ENCODE measurements around the gene IRGQ. TPM values are rescaled to one million over a fixed set of nuclear protein-coding genes. Genes with fewer than 3 reads are reported as not detected.

Gene IRGQ
- total and polyA plus RNA-seq, 2 experiments from 2014 or later = 8.4 to 49.6 TPM

DNA sequence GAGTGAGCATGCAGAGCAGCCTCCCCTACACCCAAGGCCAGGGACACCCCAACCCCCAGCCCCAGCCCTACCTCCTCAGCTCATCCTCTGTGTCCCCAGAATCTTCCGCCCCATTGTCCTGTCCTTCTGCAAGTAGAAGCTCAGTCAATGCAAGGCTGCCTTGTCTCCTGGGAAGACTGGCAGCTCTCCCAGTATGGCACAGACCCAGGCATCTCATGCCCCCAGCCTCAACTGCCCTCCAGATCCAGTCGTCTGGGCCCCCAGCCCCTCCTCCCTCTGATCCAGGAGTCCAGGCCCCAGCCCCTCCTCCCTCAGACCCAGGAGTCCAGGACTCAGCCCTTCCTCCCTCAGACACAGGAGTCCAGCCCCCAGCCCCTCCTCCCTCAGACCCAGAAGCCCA is 50.0 kb downstream of the IRGQ start:
- H3K4me3 Mint-ChIP-seq = no peak overlapping the region
- no peak overlapping the region; the same call in 1 of the 2 replicates for H3K27ac Mint-ChIP-seq
- H3K36me3 Mint-ChIP-seq (ENCODE audit: low read depth) = peaks cover 68% of the 10 kb centered on the region

More for the DNA sequence above, 50.0 kb downstream of the IRGQ start:
- no peaks in the 10 kb centered on the region for H3F3A ChIP-seq (replicated peaks; ENCODE audit: low read depth)
- H3K4me3 ChIP-seq = no peak overlapping the region
- no peak for TF ChIP-seq ZNF114 (CRISPR knock-in tag; IDR thresholded peaks at IDR 0.05)
- TF ChIP-seq, protein P1, sequence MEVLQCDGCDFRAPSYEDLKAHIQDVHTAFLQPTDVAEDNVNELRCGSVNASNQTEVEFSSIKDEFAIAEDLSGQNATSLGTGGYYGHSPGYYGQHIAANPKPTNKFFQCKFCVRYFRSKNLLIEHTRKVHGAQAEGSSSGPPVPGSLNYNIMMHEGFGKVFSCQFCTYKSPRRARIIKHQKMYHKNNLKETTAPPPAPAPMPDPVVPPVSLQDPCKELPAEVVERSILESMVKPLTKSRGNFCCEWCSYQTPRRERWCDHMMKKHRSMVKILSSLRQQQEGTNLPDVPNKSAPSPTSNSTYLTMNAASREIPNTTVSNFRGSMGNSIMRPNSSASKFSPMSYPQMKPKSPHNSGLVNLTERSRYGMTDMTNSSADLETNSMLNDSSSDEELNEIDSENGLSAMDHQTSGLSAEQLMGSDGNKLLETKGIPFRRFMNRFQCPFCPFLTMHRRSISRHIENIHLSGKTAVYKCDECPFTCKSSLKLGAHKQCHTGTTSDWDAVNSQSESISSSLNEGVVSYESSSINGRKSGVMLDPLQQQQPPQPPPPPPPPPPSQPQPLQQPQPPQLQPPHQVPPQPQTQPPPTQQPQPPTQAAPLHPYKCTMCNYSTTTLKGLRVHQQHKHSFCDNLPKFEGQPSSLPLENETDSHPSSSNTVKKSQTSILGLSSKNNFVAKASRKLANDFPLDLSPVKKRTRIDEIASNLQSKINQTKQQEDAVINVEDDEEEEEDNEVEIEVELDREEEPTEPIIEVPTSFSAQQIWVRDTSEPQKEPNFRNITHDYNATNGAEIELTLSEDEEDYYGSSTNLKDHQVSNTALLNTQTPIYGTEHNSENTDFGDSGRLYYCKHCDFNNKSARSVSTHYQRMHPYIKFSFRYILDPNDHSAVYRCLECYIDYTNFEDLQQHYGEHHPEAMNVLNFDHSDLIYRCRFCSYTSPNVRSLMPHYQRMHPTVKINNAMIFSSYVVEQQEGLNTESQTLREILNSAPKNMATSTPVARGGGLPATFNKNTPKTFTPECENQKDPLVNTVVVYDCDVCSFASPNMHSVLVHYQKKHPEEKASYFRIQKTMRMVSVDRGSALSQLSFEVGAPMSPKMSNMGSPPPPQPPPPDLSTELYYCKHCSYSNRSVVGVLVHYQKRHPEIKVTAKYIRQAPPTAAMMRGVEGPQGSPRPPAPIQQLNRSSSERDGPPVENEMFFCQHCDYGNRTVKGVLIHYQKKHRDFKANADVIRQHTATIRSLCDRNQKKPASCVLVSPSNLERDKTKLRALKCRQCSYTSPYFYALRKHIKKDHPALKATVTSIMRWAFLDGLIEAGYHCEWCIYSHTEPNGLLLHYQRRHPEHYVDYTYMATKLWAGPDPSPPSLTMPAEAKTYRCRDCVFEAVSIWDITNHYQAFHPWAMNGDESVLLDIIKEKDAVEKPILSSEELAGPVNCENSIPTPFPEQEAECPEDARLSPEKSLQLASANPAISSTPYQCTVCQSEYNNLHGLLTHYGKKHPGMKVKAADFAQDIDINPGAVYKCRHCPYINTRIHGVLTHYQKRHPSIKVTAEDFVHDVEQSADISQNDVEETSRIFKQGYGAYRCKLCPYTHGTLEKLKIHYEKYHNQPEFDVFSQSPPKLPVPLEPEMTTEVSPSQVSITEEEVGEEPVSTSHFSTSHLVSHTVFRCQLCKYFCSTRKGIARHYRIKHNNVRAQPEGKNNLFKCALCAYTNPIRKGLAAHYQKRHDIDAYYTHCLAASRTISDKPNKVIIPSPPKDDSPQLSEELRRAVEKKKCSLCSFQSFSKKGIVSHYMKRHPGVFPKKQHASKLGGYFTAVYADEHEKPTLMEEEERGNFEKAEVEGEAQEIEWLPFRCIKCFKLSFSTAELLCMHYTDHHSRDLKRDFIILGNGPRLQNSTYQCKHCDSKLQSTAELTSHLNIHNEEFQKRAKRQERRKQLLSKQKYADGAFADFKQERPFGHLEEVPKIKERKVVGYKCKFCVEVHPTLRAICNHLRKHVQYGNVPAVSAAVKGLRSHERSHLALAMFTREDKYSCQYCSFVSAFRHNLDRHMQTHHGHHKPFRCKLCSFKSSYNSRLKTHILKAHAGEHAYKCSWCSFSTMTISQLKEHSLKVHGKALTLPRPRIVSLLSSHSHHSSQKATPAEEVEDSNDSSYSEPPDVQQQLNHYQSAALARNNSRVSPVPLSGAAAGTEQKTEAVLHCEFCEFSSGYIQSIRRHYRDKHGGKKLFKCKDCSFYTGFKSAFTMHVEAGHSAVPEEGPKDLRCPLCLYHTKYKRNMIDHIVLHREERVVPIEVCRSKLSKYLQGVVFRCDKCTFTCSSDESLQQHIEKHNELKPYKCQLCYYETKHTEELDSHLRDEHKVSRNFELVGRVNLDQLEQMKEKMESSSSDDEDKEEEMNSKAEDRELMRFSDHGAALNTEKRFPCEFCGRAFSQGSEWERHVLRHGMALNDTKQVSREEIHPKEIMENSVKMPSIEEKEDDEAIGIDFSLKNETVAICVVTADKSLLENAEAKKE (CRISPR knock-in tag; IDR thresholded peaks at IDR 0.05) = no peak
- TF ChIP-seq EZH2 (IDR thresholded peaks at IDR 0.05; ENCODE audit: low read depth, unreplicated experiment) = no peak
- TF ChIP-seq STAT1 (IDR thresholded peaks at IDR 0.05; ENCODE audit: unreplicated experiment) = no peak
- TF ChIP-seq, protein P2, sequence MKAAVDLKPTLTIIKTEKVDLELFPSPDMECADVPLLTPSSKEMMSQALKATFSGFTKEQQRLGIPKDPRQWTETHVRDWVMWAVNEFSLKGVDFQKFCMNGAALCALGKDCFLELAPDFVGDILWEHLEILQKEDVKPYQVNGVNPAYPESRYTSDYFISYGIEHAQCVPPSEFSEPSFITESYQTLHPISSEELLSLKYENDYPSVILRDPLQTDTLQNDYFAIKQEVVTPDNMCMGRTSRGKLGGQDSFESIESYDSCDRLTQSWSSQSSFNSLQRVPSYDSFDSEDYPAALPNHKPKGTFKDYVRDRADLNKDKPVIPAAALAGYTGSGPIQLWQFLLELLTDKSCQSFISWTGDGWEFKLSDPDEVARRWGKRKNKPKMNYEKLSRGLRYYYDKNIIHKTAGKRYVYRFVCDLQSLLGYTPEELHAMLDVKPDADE (IDR thresholded peaks at IDR 0.05) = no peak
- TF ChIP-seq ZNF331 (CRISPR knock-in tag; IDR thresholded peaks at IDR 0.05; ENCODE audit: low read depth) = no peak
- TF ChIP-seq EZH2phosphoT487 (IDR thresholded peaks at IDR 0.05; ENCODE audit: unreplicated experiment) = no peak
- TF ChIP-seq JUNB (IDR thresholded peaks at IDR 0.05; ENCODE audit: unreplicated experiment) = no peak
- TF ChIP-seq, protein P3, sequence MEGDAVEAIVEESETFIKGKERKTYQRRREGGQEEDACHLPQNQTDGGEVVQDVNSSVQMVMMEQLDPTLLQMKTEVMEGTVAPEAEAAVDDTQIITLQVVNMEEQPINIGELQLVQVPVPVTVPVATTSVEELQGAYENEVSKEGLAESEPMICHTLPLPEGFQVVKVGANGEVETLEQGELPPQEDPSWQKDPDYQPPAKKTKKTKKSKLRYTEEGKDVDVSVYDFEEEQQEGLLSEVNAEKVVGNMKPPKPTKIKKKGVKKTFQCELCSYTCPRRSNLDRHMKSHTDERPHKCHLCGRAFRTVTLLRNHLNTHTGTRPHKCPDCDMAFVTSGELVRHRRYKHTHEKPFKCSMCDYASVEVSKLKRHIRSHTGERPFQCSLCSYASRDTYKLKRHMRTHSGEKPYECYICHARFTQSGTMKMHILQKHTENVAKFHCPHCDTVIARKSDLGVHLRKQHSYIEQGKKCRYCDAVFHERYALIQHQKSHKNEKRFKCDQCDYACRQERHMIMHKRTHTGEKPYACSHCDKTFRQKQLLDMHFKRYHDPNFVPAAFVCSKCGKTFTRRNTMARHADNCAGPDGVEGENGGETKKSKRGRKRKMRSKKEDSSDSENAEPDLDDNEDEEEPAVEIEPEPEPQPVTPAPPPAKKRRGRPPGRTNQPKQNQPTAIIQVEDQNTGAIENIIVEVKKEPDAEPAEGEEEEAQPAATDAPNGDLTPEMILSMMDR (conservative IDR thresholded peaks at IDR 0.05; ENCODE audit: low read depth in 2 of 2) = no peak
- TF ChIP-seq, protein P4, sequence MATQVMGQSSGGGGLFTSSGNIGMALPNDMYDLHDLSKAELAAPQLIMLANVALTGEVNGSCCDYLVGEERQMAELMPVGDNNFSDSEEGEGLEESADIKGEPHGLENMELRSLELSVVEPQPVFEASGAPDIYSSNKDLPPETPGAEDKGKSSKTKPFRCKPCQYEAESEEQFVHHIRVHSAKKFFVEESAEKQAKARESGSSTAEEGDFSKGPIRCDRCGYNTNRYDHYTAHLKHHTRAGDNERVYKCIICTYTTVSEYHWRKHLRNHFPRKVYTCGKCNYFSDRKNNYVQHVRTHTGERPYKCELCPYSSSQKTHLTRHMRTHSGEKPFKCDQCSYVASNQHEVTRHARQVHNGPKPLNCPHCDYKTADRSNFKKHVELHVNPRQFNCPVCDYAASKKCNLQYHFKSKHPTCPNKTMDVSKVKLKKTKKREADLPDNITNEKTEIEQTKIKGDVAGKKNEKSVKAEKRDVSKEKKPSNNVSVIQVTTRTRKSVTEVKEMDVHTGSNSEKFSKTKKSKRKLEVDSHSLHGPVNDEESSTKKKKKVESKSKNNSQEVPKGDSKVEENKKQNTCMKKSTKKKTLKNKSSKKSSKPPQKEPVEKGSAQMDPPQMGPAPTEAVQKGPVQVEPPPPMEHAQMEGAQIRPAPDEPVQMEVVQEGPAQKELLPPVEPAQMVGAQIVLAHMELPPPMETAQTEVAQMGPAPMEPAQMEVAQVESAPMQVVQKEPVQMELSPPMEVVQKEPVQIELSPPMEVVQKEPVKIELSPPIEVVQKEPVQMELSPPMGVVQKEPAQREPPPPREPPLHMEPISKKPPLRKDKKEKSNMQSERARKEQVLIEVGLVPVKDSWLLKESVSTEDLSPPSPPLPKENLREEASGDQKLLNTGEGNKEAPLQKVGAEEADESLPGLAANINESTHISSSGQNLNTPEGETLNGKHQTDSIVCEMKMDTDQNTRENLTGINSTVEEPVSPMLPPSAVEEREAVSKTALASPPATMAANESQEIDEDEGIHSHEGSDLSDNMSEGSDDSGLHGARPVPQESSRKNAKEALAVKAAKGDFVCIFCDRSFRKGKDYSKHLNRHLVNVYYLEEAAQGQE (IDR thresholded peaks at IDR 0.05; ENCODE audit: unreplicated experiment) = no peak
- TF ChIP-seq NANOG (IDR thresholded peaks at IDR 0.05; ENCODE audit: borderline replicate concordance) = no peak
- no peak for TF ChIP-seq POLR2AphosphoS5 (IDR thresholded peaks at IDR 0.05; ENCODE audit: low read depth)
- TF ChIP-seq CREB1 (CRISPR knock-in tag; IDR thresholded peaks at IDR 0.05; ENCODE audit: low read depth) = no peak
- no peaks in the 10 kb centered on the region for H3K79me2 ChIP-seq (replicated peaks; ENCODE audit: insufficient read depth)
- H3K9me2 ChIP-seq (ENCODE audit: insufficient read depth) = no peaks in the 10 kb centered on the region
- Mint-ChIP-seq H3K9me3 (no peaks in the 10 kb centered on the region; the same call in 2 of the 3 replicates), H3K4me1 (no peaks in the 10 kb centered on the region), H3K27me3 (ENCODE audit: insufficient read depth, low read depth, poor library complexity) (peaks cover 6% of the 10 kb centered on the region)
- H3K27me3 ChIP-seq (ENCODE audit: insufficient read depth) = no peaks in the 10 kb centered on the region
- ATAC-seq = no peak
- H4K20me1 ChIP-seq (replicated peaks; ENCODE audit: insufficient read depth) = no peaks in the 10 kb centered on the region
- no peak overlapping the region for H2AFZ ChIP-seq
- H3K36me3 ChIP-seq (ENCODE audit: insufficient read depth) = no peaks in the 10 kb centered on the region; the same call in 1 of the 2 replicates
- H3K4me1 ChIP-seq (ENCODE audit: insufficient read depth) = no peaks in the 10 kb centered on the region
- DNase-seq (ENCODE audit: low spot score) = no peak
- no peak overlapping the region for H3K27ac ChIP-seq (ENCODE audit: low read depth)
- H3K4me2 ChIP-seq = no peak overlapping the region
